PC-9 (cell line): ENCODE measurements around the gene MAGEA9.
"Not testable (repeated sequence)": the region's sequence is repeated elsewhere in the genome, so short reads cannot be mapped to it uniquely, and the experiment has no call there.

Experiments used
- EZH2 ChIP-seq: fragments of 200-600 bp; sonication (generic); IDR thresholded peaks from 2 replicates; pipeline ENCODE4 v1.8.0; 2017; ENCODE audit warnings: antibody characterized with exemption, low read depth
- TF ChIP-seq, protein P1 (sequence below): fragments of 200-600 bp; sonication (generic); conservative IDR thresholded peaks from 2 replicates; pipeline ENCODE4 v1.6.1; 2017; ENCODE audit warnings: mixed run types, antibody characterized with exemption, mild to moderate bottlenecking, moderate library complexity

DNA sequence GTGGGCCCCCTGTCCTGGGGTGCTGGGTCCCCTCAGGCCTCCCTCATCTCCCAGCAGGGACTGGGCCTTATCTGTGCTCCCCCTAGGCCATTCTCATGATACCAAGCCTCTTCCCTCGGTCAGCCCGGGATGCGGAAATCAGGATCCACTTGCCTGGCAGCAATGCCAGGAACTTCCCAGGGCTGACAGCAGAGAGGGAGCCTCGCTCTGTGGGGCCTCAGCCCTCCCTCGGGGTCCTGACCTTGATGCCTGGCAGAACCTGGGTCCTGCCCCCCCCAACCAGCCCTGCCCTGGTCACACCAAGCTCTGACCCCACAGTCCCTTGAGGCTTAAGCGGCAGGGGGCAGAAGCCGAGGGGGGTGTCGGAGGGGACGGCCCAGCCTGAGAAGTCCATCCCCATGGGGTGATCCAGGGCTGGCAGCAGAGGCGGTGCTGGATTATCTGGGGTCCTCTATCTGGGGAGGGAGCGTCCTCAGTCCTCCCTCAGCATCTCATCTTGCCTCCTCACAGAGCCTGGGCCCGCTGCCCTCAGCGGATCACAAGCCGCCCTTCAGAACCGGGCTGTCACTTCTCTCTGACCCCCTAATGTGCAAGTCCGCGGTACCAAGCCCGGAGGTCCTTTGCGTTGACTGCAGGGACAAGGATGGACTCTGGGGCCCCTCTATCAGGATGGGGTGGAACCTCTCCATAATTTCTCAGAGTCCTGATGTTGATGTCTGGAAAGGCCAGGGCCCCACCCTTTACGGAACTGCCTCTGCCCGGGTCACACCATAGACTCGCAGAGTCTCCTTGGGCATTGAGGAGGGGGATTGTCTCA is 19.7 kb upstream of the MAGEA9 start:
- TF ChIP-seq, protein P1, sequence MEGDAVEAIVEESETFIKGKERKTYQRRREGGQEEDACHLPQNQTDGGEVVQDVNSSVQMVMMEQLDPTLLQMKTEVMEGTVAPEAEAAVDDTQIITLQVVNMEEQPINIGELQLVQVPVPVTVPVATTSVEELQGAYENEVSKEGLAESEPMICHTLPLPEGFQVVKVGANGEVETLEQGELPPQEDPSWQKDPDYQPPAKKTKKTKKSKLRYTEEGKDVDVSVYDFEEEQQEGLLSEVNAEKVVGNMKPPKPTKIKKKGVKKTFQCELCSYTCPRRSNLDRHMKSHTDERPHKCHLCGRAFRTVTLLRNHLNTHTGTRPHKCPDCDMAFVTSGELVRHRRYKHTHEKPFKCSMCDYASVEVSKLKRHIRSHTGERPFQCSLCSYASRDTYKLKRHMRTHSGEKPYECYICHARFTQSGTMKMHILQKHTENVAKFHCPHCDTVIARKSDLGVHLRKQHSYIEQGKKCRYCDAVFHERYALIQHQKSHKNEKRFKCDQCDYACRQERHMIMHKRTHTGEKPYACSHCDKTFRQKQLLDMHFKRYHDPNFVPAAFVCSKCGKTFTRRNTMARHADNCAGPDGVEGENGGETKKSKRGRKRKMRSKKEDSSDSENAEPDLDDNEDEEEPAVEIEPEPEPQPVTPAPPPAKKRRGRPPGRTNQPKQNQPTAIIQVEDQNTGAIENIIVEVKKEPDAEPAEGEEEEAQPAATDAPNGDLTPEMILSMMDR: not testable (repeated sequence)
- not testable (repeated sequence) for TF ChIP-seq EZH2
